ENCODE measurements around the gene PRMT7. TPM values are rescaled to one million over a fixed set of nuclear protein-coding genes. Genes with fewer than 3 reads are reported as not detected.

Gene PRMT7
- total RNA-seq, 3 donors from 2014 or later = 31.0 to 42.2 (median 41.0) TPM

DNA sequence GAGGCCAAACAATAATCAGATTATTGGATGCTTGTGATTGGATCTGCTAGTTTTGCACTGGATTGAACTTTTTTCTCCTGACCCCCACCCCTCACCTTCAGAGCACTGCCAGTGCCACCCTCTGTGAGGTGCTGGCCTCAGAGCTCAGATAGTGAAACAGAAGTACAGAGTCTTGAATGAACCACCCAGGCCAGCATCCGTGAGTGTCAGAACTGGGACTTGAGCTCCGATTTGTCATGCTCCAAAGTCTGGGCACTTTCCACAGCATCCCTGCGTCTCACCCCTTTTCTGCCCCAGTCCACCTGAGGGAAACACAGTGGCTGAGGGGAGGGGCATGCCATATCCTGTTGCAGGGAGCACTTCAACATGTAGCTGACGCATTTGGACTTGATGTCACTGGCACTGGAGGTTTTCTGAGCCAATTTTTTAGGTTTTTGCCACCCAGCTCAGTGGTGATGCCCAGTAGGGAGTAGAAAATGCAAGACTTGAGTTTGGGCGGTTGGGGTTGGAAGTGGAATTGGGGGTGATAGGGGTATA lies 90.2 kb downstream of the PRMT7 start:
- ATAC-seq (no peak), DNase-seq (no peak)
- Histone ChIP-seq H3K36me3 (ENCODE audit: low read depth) (no peaks in the 10 kb centered on the region), H3K9me3 (no peaks in the 10 kb centered on the region), H3K4me3 (no peak overlapping the region), H3K4me1 (ENCODE audit: low read depth) (peaks cover 6% of the 10 kb centered on the region)
- TF ChIP-seq, protein P1, sequence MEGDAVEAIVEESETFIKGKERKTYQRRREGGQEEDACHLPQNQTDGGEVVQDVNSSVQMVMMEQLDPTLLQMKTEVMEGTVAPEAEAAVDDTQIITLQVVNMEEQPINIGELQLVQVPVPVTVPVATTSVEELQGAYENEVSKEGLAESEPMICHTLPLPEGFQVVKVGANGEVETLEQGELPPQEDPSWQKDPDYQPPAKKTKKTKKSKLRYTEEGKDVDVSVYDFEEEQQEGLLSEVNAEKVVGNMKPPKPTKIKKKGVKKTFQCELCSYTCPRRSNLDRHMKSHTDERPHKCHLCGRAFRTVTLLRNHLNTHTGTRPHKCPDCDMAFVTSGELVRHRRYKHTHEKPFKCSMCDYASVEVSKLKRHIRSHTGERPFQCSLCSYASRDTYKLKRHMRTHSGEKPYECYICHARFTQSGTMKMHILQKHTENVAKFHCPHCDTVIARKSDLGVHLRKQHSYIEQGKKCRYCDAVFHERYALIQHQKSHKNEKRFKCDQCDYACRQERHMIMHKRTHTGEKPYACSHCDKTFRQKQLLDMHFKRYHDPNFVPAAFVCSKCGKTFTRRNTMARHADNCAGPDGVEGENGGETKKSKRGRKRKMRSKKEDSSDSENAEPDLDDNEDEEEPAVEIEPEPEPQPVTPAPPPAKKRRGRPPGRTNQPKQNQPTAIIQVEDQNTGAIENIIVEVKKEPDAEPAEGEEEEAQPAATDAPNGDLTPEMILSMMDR (IDR thresholded peaks at IDR 0.05) = no peak
- intact Hi-C loops (cut with DNase I, micrococcal nuclease) = no loop called here

DNA sequence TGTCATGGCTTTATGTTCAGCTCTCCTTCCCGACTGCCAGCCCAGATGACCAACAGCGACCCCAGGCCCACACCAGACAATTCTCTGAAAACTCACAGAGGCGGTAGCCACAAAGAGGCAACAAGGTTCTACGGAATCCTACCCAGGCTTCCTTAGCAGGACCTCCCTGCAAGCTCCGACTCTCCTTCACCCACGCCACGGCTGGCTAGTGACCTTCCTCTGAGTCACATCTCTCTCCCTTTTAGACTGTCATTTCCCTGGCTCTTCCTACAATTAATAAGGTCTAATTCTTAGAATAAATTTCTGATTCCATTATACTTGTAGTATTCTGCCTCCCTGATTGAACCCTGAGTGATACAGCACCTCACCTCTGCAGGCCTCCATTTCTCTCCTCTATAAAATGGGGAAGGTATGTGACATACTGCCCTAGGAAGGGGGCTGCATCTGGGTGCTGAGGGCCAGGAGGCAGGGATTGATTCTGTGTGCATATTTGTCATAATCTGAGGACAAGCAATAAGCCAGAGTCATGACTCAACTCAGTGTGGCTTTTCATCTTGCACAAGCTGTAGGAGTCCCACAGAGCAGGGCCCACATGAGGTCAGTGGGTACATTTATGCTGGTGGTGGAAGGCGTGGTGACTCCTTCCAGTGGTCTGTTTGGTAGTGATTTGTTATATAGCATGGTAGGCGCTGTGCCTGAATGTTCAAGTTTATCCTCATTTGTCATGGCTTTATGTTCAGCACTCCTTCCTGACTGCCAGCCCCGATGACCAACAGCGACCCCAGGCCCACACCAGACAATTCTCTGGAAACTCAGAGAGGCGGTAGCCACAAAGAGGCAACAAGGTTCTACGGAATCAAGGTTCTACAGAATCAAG lies 91.3 kb downstream of the PRMT7 start:
- TF ChIP-seq, protein P1 (IDR thresholded peaks at IDR 0.05) = no peak
- ATAC-seq (no peak), DNase-seq (peak in 1 of 3 donors; percentile 5)
- intact Hi-C loops (cut with DNase I, micrococcal nuclease) = no loop called here
- Histone ChIP-seq H3K4me1 (ENCODE audit: low read depth) (no peaks in the 10 kb centered on the region), H3K9me3 (no peaks in the 10 kb centered on the region), H3K36me3 (ENCODE audit: low read depth) (no peaks in the 10 kb centered on the region), H3K4me3 (no peak overlapping the region)

DNA sequence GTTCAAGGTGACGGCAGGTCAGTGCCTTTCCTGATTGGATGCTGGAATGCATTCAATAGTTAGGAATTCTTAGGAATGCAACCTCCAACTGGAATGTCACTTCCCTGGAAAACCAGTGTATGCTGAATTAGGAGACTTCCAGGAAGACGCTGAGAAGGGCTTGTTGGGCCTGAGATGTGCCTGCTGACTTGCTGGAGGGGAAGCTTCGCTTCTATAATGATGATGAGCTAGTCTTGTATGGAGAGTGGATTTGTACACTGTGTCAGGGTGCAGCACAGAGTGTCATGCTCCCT lies 91.9 kb downstream of the PRMT7 start:
- H3K4me1 ChIP-seq (ENCODE audit: low read depth) = no peaks in the 10 kb centered on the region
- no peak for ATAC-seq
- TF ChIP-seq, protein P1 (IDR thresholded peaks at IDR 0.05) = no peak
- intact Hi-C loops (cut with DNase I, micrococcal nuclease) = no loop called here
- H3K4me3 ChIP-seq = no peak overlapping the region
- no peak for DNase-seq
- H3K9me3 ChIP-seq = no peaks in the 10 kb centered on the region
- H3K36me3 ChIP-seq (ENCODE audit: low read depth) = no peaks in the 10 kb centered on the region

DNA sequence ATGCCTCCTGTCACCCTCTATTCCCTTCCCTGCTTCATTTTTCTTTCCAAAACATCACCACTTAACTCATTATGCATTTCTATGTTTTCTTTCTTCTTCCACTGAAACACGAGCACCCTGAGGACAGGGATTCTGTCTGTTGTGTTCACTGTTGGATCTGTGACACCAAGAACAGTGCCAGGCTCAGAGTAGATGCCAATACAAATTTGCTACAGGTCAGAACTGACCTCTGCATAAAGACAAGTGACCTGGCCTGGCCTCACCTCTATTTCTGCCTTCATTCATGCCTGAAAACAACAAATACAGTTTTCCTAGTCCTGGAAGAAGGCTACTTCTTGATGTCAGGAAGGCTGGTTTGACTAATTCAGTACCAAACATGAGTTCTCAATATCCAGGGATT lies 92.4 kb downstream of the PRMT7 start:
- intact Hi-C loops (cut with DNase I, micrococcal nuclease) = no loop called here
- Histone ChIP-seq H3K4me3 (no peak overlapping the region), H3K36me3 (ENCODE audit: low read depth) (no peaks in the 10 kb centered on the region), H3K4me1 (ENCODE audit: low read depth) (no peaks in the 10 kb centered on the region), H3K9me3 (no peaks in the 10 kb centered on the region)
- ATAC-seq (no peak), DNase-seq (no peak)
- TF ChIP-seq, protein P1 (IDR thresholded peaks at IDR 0.05) = no peak

DNA sequence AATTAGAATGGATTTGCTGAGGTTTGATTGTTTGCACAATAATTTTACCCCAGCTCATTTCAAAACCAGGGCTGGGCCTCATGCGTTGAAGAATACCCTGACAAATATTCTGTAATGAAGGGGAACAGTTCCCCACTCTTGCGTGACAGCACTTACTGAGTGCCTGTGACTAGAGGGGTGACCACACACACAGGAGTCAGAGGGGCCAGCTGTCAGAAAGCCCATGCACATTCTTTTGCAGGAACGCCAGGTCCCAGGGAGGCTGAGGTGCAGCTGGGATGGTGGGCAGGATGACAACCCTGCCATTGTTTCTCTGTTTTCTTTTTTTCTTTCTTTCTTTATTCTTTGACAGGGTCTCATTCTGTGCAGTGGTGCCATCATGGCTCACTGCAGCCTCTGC lies 92.9 kb downstream of the PRMT7 start:
- TF ChIP-seq, protein P1 (IDR thresholded peaks at IDR 0.05) = no peak
- no peak for ATAC-seq
- no peaks in the 10 kb centered on the region for H3K4me1 ChIP-seq (ENCODE audit: low read depth)
- DNase-seq = peak in 1 of 3 donors; percentile 6
- intact Hi-C loops (cut with DNase I, micrococcal nuclease) = no loop called here
- H3K4me3 ChIP-seq = no peak overlapping the region
- H3K36me3 ChIP-seq (ENCODE audit: low read depth) = no peaks in the 10 kb centered on the region
- H3K9me3 ChIP-seq = no peaks in the 10 kb centered on the region

Data from mucosa of descending colon (tissue), 3 donors.